GM19351 (cell line): ENCODE results near the gene TSPAN32.
"Not testable (repeated sequence)": the region's sequence is repeated elsewhere in the genome, so short reads cannot be mapped to it uniquely, and the experiment has no call there.

Source experiments
- ATAC-seq: cut with Tn5 transposase; IDR thresholded peaks from one replicate; pipeline ENCODE4 v1.9.1; 2021; ENCODE audit warnings: mild to moderate bottlenecking, moderate library complexity; ENCODE audit not compliant: unreplicated experiment

Gene TSPAN32

GRCh38 chr11:2362414-2362813 lies 60.6 kb downstream of the TSPAN32 start:
- no peak for ATAC-seq

- ATAC-seq = no peak
These were observed 61.3 kb downstream of the TSPAN32 start for GRCh38 chr11:2363130-2363529.

DNA sequence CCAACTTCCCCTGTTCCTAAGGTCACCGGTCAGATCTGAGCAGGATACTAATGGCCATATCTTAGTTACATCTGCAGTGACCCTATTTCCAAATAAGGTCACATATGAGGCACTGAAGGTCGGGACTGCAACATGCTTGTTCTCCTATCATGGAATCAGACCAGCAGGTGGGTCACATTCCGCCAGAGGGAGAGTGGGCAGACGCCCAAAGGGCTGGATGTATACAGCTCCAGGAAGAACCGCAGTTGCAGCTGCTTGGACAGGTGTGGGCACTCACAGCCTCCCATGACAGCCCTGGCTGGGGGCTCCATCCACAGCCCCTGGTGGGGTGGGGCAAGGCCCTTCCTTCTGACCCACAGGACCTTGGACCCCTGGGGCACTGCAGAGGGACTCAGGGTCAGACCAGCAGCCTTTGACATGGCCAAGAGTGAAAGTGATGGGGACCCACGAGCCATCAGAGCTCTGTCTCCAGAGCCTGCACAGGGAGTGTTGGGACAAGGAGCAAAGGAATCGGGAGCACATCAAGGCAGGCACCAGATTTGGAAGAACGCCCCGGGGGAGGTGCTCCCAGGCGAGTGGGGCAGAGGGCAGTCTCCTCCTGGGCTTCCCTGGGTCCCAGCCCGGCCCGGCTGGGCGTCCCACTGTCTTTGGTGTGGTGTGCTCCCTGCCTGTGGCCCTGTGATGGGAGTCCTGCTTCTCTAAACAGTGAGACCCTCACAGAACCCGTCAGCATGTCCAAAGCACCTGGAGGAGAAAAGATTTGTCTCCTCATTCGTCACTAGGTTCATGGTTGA lies 62.0 kb downstream of the TSPAN32 start:
- ATAC-seq = no peak

GRCh38 chr11:2364386-2364785 lies 62.6 kb downstream of the TSPAN32 start:
- ATAC-seq = not testable (repeated sequence)

GRCh38 chr11:2365571-2366210 lies 63.9 kb downstream of the TSPAN32 start:
- ATAC-seq = no peak

DNA sequence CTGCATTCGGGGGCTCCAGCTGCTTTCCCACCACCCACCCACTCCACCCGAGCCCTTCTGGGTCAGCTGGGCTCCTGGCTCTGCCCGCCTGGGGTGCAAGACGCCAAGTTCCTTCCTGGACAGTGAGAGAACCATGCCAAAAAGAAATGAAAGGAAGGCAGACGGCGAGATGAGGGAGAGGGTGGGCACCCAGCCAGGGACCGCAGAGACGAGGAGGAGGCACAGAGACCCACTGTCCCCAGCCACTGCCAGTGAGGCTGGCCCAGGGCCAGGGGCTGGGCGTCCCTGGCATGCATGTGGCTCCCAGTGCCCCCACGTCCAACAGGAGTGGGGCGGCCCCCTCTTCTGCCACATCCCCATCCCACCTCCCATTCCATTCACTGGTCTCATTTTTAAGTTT lies 64.5 kb downstream of the TSPAN32 start:
- no peak for ATAC-seq

GRCh38 chr11:2366733-2367132 lies 64.9 kb downstream of the TSPAN32 start:
- ATAC-seq = no peak

- ATAC-seq = no peak
These were observed 65.7 kb downstream of the TSPAN32 start for GRCh38 chr11:2367266-2368160.
